ENCODE results near the gene COX4I2.

COX4I2 gene

GRCh38 chr20:31633339-31633914, 4.3 kb upstream of the COX4I2 start:
- Histone ChIP-seq H3K79me2 (ENCODE audit: low read length) (no peaks in the 10 kb centered on the region), H3K27me3 (replicated peaks; ENCODE audit: insufficient read depth, low read length) (no peaks in the 10 kb centered on the region), H3K4me2 (ENCODE audit: low read depth, low read length) (no peak overlapping the region; the same call in 1 of the 2 replicates), H3K9ac (ENCODE audit: low read length) (no peak overlapping the region), H3K9me2 (replicated peaks; ENCODE audit: insufficient read depth, low read length) (no peaks in the 10 kb centered on the region), H2AFZ (ENCODE audit: low read length) (no peak overlapping the region), H3F3A (ENCODE audit: insufficient read depth, low read length) (no peaks in the 10 kb centered on the region), H3K4me1 (ENCODE audit: low read length) (no peaks in the 10 kb centered on the region), H3K9me3 (replicated peaks; ENCODE audit: insufficient read depth, low read length) (no peaks in the 10 kb centered on the region), H3K4me3 (ENCODE audit: low read length) (no peak overlapping the region), H3K27ac (ENCODE audit: low read length) (no peak overlapping the region), H4K20me1 (ENCODE audit: insufficient read depth, low read length) (no peaks in the 10 kb centered on the region), H3K36me3 (replicated peaks; ENCODE audit: insufficient read depth, low read length) (no peaks in the 10 kb centered on the region)
- TF ChIP-seq CTCF (IDR thresholded peaks at IDR 0.05; ENCODE audit: low read length) (no peak), EZH2 (optimal IDR thresholded peaks at IDR 0.05; ENCODE audit: low read depth, low read length) (no peak), EZH2phosphoT487 (IDR thresholded peaks at IDR 0.05; ENCODE audit: low read length) (no peak)
- no peak for DNase-seq

- no peak for DNase-seq
- no peaks in the 10 kb centered on the region for H4K20me1 ChIP-seq (ENCODE audit: insufficient read depth, low read length)
- TF ChIP-seq CTCF (IDR thresholded peaks at IDR 0.05; ENCODE audit: low read length), result no peak
- TF ChIP-seq EZH2phosphoT487 (IDR thresholded peaks at IDR 0.05; ENCODE audit: low read length), result no peak
- no peak for TF ChIP-seq EZH2 (optimal IDR thresholded peaks at IDR 0.05; ENCODE audit: low read depth, low read length)
- H3K4me3 ChIP-seq (ENCODE audit: low read length), result no peak overlapping the region
- no peaks in the 10 kb centered on the region for H3K4me1 ChIP-seq (ENCODE audit: low read length)
- no peaks in the 10 kb centered on the region for H3K9me3 ChIP-seq (replicated peaks; ENCODE audit: insufficient read depth, low read length)
- no peak overlapping the region for H3K4me2 ChIP-seq (ENCODE audit: low read depth, low read length)
- H3K9ac ChIP-seq (ENCODE audit: low read length), result no peak overlapping the region
- no peaks in the 10 kb centered on the region for H3K79me2 ChIP-seq (ENCODE audit: low read length)
- H3K9me2 ChIP-seq (replicated peaks; ENCODE audit: insufficient read depth, low read length), result no peaks in the 10 kb centered on the region
- H3F3A ChIP-seq (ENCODE audit: insufficient read depth, low read length), result no peaks in the 10 kb centered on the region
- no peak overlapping the region for H2AFZ ChIP-seq (ENCODE audit: low read length)
- H3K27me3 ChIP-seq (replicated peaks; ENCODE audit: insufficient read depth, low read length), result no peaks in the 10 kb centered on the region
- no peak overlapping the region for H3K27ac ChIP-seq (ENCODE audit: low read length)
- H3K36me3 ChIP-seq (replicated peaks; ENCODE audit: insufficient read depth, low read length), result no peaks in the 10 kb centered on the region
Observed at GRCh38 chr20:31638317-31638716, 605 bp downstream of the COX4I2 start.

GRCh38 chr20:31638816-31639215, 1.1 kb downstream of the COX4I2 start:
- Histone ChIP-seq H3K4me1 (ENCODE audit: low read length) (no peaks in the 10 kb centered on the region), H3K9me3 (replicated peaks; ENCODE audit: insufficient read depth, low read length) (no peaks in the 10 kb centered on the region), H3K9me2 (replicated peaks; ENCODE audit: insufficient read depth, low read length) (no peaks in the 10 kb centered on the region), H3K4me3 (ENCODE audit: low read length) (no peak overlapping the region), H3F3A (ENCODE audit: insufficient read depth, low read length) (no peaks in the 10 kb centered on the region), H2AFZ (ENCODE audit: low read length) (no peak overlapping the region), H3K27me3 (replicated peaks; ENCODE audit: insufficient read depth, low read length) (no peaks in the 10 kb centered on the region), H3K79me2 (ENCODE audit: low read length) (no peaks in the 10 kb centered on the region), H3K36me3 (replicated peaks; ENCODE audit: insufficient read depth, low read length) (no peaks in the 10 kb centered on the region), H3K9ac (ENCODE audit: low read length) (no peak overlapping the region), H4K20me1 (ENCODE audit: insufficient read depth, low read length) (no peaks in the 10 kb centered on the region), H3K27ac (ENCODE audit: low read length) (no peak overlapping the region), H3K4me2 (ENCODE audit: low read depth, low read length) (no peak overlapping the region)
- TF ChIP-seq EZH2 (optimal IDR thresholded peaks at IDR 0.05; ENCODE audit: low read depth, low read length), result no peak
- TF ChIP-seq EZH2phosphoT487 (IDR thresholded peaks at IDR 0.05; ENCODE audit: low read length), result no peak
- TF ChIP-seq CTCF (IDR thresholded peaks at IDR 0.05; ENCODE audit: low read length), result no peak
- no peak for DNase-seq

All from MM.1S (cell line).